Left cardiac atrium (tissue), 4 donors: ENCODE data around the gene FETUB. TPM values are rescaled to one million over a fixed set of nuclear protein-coding genes. Genes with fewer than 3 reads are reported as not detected.

ENCODE experiments used
- ATAC-seq, 2 donors: fragments of 200-7000 bp; cut with Tn5 transposase; one replicate each; pipeline ENCODE4 v1.9.1; 2020; ENCODE audit warnings: mild to moderate bottlenecking in 2 of 2, moderate library complexity in 2 of 2
- DNase-seq: peaks from one replicate; pipeline ENCODE4 v3.0.0-alpha.2; 2020
- intact Hi-C, 2 donors: fragments of 100-400 bp; cut with DNase I; formaldehyde crosslinking; loops; one replicate each; pipeline versions ENCODE4 v1.14.1 to v1.15.1; 2022 to 2023
- long read RNA-seq: library from polyadenylated mRNA; unstranded; transcript quantifications from one replicate; pipeline ENCODE4 v2.0.0, GENCODE V29; 2021
- total RNA-seq, 2 donors: library from RNA; stranded (reverse); fragmentation: NEBNext Ultra II Directional; extraction: Animal tissue kit (Norgen Biotek cat#: 25700); gene quantifications; one replicate each; pipeline ENCODE4 v1.2.1, GENCODE V29; 2021
- donor health status: DM: no; HTN: yes; CAD: no.
- donor health status: DM: no; HTN: yes; CAD: no; lungs with severe emphysema.
- donor health status: DM: yes; HTN: yes; CAD: no.
- donor health status: Dilated cardiomyopathy.

FETUB gene, protein sequence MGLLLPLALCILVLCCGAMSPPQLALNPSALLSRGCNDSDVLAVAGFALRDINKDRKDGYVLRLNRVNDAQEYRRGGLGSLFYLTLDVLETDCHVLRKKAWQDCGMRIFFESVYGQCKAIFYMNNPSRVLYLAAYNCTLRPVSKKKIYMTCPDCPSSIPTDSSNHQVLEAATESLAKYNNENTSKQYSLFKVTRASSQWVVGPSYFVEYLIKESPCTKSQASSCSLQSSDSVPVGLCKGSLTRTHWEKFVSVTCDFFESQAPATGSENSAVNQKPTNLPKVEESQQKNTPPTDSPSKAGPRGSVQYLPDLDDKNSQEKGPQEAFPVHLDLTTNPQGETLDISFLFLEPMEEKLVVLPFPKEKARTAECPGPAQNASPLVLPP
- total RNA-seq, result not detected
- long read RNA-seq, result 0 reads

DNA sequence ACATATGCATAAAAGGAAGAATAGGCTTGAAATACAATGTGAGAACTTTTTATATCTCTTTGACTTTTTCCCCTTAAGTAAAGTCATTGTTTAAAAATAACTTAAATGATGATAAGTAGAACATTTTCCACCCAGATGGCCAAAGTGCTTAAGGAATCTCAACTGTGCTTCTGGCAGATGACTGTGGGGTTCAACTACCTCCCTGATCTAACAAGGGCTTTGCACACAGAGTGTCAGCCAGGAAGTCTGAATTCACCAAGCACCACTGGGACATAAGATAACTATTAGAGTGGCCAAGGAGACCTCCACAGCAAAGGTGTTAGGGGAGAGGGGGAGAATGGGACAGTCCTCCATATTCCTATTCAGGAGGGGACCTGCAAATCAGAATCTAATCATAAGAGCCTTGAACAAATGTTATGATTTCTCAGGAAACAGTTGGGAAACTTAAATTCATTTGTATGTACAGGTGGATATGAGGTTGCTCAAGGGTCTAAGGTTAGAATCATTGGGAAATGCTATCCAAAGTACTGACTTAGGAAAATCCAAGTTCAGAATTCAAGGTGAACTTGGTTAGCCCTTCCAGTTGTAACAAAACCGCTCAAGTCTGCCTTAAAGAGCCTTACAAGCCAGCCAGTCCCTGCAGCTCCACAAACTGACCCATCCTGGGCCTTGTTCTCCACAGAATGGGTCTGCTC, at the start of gene FETUB:
FETUB (plus strand) TSS at position 622 of the 695 bp plus-strand sequence; CDS start at position 684, 62 bp downstream.
- intact Hi-C loops, result no loop called here
- ATAC-seq (peak in 1 of 2 donors; percentile 43), DNase-seq (no peak)

DNA sequence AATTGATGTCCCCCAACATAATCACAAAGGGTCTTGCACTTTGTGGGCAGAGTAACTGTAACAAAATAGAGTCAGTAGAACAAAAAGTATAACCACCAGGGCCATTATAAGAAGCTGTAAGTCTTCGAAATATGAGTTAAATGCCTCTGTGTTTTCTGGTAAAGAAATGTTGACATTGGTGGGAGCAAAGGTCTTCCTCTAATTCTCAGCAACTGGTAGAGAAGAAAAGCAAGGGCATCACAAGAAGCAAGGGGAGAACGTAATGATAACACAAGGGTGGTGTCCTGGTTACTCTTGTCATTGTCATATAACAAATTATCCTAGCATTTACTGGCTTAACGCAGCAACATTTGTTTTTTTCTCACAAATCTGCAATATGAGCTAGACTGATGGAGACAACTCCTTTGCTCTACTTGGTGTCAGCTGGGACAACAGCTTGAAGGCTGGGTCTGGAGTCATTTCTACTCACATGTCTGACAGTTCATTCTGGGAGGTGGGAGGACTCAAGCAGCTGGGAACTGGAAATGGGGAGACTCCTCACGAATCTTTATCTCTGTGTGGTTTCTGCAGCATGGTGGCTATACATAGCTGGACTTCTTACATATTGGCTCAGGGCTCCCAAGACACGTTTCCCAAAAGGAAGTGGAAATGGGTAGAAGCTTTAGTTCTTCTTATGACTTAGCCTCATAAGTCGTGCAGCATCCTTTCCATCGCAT, 49.5 kb upstream of the FETUB start:
- intact Hi-C loops, result no loop called here
- ATAC-seq (no peak), DNase-seq (no peak)

DNA sequence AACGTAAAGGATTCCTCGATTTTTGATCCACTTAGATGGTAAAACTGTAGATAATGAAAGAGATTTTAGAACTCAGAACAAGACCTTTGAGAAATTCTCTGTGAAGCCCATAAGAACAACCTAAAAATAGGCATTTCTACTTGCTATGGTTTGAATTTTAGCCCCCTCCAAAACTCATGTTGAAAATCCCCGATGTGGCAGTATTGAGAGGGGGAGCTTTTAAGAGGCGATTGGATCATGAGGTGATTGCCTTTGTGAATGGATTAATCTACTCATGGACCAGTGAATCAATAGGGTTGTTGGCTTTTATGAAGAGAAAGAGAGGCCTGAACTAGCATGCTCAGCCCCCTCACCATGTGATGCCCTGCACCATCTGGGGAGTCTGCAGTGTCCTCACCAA, 47.5 kb upstream of the FETUB start:
- intact Hi-C loops, result no loop called here
- DNase-seq (no peak), ATAC-seq (no peak)

DNA sequence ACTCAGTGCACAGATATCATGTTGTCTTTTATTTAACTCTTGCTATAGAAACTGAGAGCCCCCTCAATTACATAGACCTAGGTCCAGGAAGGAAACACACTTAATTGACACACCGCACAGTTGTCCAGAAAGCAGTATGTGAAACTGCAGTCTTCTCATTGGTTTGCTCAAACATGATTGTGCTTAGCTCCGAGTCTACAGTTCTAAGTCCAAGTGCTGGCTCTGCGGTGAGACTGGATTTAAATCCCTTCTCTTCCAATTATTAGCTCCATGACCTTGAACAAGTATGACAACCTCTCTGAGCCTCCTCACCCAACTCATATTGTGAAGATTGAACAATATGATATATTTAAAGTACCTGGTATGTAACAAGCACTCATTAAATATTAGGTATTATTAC, 46.3 kb upstream of the FETUB start:
- intact Hi-C loops, result no loop called here
- DNase-seq, result no peak
- no peak for ATAC-seq

DNA sequence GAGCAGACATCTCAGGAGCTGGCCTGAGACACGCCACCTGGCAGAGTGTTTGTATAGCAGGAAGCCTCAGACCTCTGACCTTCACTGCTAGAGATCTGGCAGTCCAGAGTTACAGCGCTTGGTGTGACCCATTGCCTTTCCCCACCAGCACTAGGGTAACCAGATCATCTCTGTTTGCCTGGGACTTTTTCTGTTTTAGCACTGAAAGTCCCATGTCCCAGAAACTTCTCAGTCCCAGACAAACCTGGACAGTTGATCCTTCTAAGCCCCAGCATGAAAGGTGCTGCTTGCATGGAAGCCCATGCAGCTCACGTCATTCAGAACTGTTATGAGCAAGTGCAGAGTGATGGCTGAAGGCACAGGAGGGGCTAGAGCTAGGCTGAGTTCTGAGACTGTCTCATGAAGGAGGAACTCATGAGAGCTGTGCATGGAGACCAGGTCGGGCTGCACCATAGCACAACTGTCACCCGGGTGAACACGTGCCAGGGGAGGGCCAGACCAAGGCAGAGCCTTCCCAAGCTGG, 45.5 kb upstream of the FETUB start:
- intact Hi-C loops, result no loop called here
- no peak for ATAC-seq
- DNase-seq, result no peak

DNA sequence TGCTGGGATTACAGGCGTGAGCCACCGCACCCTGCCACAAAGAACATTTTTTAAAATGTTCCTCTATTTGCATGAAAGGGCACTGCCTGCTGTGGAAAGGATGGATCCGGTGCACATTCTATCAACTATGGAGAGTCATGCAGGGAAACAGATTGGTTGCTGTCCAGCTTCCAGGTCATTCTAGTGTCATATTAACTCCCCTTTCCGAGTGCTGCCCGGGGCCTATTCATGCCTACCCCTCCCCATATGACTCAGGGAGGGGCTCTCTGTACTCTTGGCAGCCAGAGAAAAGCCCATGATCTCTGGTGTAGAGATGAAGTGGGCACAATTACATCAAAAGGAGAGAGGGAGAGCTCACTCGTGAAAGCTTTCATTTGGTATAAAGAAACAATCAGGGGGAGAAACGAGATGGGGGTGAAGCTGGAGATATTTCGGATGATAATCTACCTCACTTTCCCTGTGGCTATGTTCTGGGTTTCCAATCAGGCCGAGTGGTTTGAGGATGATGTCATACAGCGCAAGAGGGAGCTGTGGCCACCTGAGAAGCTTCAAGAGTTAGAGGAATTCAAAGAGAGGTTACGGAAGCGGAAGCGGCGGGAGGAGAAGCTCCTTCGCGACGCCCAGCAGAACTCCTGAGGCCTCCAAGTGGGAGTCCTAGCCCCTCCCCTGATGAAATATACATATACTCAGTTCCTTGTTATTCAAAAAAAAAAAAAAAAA, 43.5 kb upstream of the FETUB start:
- intact Hi-C loops, result no loop called here
- ATAC-seq, result peak in 1 of 2 donors; percentile 45
- no peak for DNase-seq

DNA sequence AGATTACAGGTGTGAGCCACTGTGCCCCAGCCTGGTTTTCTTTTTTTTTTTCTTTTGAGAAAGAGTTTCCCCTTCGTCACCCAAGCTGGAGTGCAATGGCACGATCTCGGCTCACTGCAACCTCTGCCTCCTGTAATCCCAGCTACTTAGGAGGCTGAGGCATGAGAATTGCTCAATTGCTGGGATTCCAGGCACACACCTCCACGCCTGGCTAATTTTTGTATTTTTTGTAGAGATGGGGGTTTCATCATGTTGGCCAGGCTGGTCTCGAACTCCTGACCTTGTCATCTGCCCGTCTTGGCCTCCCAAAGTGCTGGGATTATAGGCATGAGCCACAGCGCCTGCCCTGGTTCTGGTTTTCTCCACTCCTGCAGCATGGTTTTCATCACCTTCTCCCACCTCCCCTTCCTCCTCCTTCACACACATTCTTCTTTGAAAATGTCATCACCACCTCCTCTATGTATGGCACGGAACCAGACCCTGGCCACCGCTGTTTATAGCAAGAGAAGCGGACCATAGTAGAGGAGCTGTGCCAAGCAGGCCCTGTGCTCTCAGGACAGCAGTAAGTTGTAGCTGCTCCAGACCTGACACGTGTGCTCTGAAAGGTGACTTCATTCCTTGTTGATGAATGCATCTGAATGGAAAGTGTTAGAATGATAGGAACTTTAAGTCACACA, 42.0 kb upstream of the FETUB start:
- DNase-seq, result peak; percentile 76
- intact Hi-C loops, result no loop called here
- ATAC-seq, result peak; percentile 93 to 94

DNA sequence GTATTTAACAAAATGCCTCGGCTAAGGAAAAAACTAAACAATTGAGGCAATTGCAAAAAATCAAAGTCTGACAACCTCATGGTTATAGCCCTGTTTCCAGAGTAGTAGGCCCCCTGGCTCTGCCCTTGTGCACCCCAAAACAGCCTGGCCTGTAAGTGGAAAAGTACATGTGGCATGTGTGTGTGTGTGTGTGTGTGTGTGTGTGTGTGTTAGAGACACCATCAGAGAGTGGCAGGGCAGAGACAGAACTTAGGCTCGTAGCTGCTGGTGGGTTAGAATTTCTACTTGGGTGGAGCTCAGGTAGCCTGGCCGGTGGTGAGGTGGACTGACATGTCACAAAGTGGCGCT, 41.4 kb upstream of the FETUB start:
- DNase-seq (no peak), ATAC-seq (peak; percentile 12 to 13)
- intact Hi-C loops, result no loop called here

DNA sequence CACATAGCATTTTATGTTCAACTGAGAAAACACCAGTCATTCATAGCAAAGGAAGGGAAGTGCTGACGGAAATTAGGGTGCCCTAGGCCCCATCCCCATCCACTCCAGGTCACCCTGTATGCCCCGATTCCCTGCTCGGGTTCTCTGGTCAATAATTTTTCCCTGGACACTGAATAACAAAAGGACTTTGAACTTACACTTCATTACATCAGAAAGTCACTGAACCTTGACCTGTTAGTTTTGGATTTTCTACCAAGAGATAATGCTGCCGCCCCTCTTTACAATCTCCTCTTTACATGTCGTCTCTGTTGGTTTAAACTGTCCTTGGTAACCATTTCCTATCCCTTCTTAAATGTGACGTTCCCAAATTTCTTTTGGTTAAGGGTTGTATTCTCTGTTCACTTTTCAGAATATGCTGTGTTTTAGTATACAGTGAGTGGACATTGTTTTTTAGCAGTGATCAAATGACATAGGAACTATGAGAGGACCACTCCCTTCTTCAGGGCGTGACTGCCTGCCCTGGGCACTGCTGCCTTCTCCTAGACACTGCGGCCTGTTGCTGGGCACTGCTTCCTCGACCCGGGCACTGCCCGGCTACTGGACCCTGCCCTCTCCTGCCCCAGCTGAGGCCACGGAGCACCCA, 40.9 kb upstream of the FETUB start:
- ATAC-seq (no peak), DNase-seq (no peak)
- intact Hi-C loops, result no loop called here

DNA sequence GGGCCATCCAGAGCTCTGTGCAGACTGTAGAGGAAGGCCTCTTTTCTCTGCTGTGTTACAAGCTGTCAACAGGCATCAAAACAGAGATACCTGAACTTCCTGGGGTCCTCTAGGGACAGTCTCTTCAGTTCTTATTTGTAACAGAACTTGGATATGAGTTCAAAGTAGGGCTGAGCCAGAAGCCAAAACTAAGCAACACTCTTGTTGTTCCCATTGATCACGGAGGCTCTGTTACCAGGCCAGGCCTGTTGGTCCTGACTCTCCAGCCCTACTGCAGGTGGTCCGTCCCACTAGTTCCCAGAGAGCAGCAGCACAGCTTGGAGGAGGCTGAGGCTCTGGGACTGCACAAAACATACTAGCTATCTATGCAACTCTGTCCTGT, 40.4 kb upstream of the FETUB start:
- DNase-seq (no peak), ATAC-seq (no peak)
- intact Hi-C loops, result no loop called here

DNA sequence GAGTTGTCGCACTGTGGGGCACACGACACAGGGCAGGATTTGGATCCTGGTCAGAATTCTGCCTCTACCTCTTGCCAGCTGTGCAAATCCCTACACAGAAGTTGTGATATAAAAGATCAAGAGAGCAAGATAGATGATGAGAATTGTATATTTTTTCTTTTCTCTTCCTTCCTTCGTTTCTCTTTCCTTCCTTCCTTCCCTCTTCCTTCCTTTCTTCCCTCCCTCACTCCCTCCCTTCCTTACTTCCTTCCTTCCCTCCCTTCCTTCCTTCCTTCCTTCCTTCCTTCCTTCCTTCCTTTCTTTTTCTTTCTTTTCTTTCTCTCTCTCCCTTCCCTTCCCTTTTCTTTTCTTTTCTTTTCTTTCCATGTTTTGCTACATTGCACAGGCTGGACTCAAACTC, 39.3 kb upstream of the FETUB start:
- ATAC-seq (no peak), DNase-seq (no peak)
- intact Hi-C loops, result no loop called here

DNA sequence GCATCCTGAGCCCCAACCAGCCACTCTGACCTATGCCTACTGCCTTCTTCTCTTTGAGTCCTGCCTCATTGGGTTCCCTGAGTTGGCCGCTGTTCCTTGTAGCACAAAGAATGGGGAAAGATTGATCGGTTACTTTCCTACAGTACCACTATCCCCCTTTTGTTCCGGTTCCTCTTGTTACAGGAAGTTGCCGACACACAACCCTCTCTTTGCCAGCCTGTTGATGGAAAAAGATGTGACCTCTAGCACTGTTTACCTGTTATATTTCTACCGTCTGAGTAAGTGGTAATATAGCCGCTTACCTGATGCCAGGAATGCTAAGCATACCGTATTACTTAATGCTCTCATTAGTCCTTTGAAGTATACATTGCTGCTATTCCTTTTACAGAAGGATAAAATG, 37.0 kb upstream of the FETUB start:
- ATAC-seq (no peak), DNase-seq (no peak)
- intact Hi-C loops, result no loop called here

DNA sequence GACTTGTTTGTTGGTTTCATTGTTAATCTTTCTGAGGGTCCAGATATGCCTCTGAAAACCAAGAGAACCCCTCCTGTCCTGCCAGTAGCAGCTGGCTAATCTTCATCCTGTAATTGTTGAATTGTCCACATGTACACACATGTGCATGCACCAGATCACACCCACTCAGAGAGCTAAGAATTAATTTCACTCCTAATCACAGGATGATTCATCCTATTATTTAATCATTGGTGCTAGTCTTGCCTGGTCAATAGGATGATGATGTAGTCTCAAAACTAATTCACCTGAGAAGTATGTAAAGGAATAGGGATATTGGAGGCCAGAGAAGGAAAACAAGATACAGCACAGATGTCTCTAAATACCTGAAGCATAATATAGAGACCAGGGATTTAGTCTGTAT, 35.1 kb upstream of the FETUB start:
- DNase-seq (no peak), ATAC-seq (no peak)
- intact Hi-C loops, result no loop called here

DNA sequence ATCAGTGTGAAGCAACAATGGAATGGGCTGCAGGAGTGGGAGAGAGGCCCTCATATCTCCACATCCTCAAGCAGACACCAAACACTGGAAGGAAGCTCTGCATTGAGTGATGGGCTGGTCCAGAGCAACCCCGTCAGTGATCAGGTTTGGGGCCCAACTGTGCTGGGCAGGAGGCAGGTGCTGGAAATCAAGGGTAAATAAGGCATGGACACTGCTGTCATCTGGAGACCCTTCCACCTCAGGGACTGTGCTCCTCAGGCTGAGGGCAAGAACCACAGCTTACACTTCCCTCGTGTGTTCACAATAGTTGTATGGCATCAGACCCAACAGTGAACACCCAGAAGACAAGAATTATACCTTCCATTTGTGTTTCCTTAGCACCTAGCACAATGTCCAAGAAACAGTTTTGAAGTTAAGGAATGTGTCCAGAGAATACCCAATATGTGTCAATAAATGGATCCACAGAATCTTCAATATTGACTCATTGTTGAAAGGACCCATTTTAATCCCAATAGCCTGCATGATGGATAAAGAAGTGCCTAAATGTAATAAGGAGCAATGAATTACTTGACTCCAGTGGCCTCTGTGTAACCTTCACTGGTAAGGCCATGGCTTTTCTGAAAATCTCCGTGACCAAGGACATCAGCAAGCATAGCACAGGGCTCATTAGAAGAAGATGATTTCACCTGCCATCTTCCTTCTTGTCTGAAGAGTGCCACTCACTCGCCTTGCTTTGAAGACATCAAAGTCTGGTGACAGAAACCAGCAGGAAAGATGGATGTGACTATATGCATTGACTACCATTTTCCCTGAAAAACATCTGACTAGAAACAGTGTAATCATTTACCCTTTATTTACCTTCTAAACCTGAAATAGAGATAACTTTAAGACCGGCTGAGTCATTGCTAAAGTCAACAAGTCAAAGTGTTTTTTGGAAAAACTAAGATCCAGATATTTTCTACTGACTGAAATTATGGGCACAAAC, 34.3 kb upstream of the FETUB start:
- ATAC-seq, result no peak
- intact Hi-C loops, result no loop called here
- DNase-seq, result no peak

DNA sequence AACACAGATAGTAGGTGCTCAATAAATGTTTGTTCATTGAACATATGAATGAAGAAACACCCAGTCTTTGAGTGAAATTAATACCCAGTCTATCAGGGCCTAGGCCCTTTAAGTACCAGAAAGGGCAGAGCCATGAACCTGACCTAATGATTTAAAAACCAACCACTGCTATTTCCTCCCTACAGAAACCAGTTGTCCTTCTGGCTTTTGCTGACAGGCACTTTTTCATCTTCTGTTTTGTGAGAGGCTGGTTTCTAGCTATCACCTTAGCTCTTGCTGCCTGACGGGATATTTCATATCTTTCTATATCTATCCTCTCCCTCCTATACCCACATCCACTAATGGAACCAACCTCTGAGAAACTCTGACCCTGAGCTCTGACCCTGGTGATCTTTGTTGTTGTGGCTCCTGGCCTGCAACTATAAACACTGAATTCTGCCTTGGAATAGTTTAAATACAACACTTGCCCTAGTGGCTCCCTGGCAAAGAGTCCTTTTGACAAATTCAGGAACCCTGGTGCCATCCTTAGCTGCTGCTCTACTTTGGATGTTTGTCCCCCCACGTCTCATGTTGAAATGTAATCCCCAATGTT, 31.5 kb upstream of the FETUB start:
- ATAC-seq, result no peak
- DNase-seq, result no peak
- intact Hi-C loops, result no loop called here

DNA sequence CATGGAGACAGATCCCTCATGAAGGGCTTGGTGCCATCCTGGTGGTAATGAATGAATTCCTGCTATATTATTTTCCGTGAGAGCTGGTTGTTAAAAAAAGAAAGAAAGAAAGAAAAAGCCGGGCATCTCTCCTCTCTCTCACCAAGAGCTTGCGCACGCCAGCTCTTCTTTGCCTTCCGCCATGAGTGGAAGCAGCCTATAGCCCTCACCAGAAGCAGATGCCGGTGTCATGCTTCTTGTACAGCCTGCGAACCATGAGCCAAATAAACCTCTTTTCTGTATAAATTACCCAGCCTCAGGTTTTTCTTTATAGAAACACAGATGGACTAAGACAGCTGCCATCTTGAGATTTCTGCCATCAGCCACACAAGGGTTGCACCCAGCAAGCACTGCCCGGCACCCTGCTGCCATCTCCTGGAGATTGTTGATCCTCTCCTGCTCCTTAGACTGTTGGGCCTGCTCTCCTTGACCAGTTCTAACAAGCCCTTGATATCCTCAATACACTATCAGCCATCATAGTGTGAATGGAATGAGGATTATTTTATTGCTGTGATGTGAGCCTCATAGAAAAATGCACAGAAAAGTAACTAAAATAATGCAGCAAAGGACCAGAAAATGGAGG, 30.8 kb upstream of the FETUB start:
- intact Hi-C loops, result no loop called here
- DNase-seq (no peak), ATAC-seq (peak in 1 of 2 donors; percentile 38)
